Measurements from ENCODE around the gene CYREN.
A peak's percentile ranks its signal among the peaks of the same experiment; 100 is the strongest.

CYREN gene, protein sequence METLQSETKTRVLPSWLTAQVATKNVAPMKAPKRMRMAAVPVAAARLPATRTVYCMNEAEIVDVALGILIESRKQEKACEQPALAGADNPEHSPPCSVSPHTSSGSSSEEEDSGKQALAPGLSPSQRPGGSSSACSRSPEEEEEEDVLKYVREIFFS

DNA sequence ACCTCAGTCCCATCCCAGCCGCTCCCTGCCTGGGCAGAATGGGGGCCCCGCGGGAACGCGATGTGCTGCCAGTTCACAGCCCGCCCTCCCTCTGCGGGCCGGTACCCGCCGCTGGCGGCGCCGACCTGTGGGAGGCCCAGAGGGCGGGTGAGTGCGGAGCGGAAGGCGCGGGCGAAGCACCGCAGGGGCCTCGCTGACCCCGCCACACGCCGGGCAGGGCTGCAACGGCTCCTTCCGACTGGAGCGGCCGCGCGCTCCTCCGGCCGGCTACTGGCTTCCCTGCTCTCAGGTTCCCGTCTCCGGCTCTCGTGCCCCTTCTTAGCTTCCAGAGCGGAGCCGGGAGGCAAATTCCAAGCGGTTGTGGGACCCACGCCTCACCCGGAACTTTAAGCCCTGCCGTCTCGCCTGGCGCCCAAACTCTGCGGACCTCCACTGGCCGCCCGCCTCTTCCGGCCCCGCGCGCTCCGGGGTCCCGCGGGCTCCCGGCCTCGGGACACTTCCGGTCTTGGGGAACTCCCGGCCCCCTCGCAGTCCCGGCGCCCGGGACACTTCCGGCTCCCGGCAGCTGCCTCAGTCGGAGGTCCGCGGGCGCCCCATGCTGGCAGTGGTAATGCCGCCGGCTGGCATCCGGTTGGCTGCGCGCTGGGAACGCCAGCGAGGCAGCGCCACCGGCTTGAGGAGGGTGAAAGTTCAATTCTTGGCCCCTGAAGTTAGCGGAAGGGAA is at the start of gene CYREN:
TSS of gene CYREN (minus strand) at position 434 of the 724 bp plus-strand sequence. CDS start 1,785 bp downstream, outside the sequence.
- Histone ChIP-seq H3K4me3 (peak within 1 kb of the TSS; percentile 56 to 82 (median 60)), H3K27ac (peak within 1 kb of the TSS; percentile 85 to 99 (median 97))

DNA sequence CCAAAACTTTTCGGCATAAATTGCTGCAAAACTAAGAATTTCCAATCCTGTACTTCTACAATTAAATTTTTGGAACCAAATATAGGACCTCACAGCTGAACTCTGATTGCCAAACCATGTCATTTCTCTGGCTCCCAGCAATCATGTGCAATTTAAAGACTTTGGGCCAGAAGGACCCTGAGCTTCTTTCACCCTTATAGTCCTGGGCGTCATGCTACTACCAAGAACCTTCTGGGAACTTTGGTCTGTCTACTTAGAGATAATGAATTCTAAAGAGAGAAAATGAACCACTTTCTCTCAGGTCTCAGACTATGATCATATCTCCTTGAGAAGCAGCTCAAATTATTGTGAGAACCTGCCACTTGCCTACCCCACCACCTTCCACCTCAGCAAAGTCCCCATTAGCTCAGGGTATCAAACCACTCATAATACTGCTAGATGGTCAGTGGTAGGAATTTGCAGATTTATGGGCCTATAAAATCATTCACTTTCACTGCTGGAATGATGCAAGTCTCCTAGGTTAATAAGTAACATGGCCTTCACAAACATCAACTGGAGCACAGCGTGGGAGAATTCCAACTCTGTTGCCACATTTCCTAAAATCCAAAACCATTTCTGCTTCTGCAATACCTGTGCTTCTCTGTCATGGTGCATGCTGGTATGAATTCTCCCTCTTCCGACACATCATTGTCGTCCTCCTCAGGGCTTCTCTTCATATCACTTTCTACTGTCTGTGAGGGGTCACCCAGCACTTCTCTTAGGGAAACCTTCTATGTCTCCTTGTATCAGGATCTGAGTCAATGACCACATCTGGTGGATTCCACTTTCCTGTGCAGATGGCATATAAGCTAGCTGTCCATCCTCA is 47.4 kb upstream of the CYREN start:
- Histone ChIP-seq H3K4me3 (no peak overlapping the region), H3K27ac (no peak overlapping the region)

DNA sequence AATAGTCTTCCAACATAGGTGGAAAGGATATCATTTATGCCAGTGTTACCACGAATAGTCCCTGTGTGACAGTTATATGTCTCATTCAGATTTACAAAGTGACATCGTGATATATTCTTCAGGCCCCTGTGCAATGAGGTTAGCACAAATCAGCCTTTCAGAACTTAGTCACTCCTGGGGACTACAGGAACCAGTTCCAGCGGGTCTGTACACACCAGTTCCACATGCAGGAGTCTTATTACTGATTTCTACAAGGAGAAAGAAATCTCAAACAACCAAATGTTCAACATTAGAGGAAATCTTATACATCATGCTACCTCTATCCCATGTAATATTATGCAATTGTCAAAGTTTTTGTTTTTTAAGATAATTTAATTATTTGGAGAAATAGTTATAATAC is 45.2 kb upstream of the CYREN start:
- Histone ChIP-seq H3K27ac (no peak overlapping the region), H3K4me3 (no peak overlapping the region)

DNA sequence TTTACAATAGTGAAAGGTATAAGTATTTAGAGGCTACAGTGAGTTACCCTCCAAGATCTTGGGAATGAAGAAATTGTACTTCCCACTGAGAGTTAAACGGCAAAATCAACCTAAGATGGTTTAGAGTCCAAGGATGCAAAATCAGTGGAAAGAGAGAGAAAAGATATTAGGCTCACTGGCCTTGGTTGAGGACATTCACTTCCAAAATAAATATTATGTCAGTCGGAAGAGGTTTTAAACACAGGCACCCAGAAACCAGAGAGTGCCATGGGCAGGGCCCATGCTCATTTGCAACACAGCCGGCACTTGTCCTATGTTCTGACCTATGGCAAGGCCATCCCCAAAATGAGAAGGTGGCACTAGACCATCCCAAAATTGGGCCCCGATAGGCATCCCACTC is 44.7 kb upstream of the CYREN start:
- H3K4me3 ChIP-seq: no peak overlapping the region
- H3K27ac ChIP-seq: no peak overlapping the region

DNA sequence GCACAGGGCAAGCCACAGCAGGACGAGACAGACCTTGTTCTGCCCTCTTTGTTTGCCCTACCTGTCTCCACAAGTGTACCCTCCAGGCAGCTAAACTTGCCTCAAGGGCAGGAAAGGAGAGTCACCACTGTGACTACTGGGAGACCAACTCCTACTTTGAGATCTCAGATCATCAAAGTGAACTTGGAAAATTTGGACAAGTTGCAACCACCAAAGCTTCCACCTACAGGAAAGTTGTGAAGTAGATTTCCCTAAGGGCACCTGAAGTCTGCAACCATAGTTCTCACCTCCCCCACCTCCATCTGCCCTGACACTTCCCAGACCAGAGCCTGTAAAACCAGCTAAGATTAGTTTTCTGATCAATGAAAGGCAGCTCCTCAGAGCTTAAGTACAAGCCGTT is 43.3 kb upstream of the CYREN start:
- no peak overlapping the region for H3K4me3 ChIP-seq
- H3K27ac ChIP-seq: no peak overlapping the region

DNA sequence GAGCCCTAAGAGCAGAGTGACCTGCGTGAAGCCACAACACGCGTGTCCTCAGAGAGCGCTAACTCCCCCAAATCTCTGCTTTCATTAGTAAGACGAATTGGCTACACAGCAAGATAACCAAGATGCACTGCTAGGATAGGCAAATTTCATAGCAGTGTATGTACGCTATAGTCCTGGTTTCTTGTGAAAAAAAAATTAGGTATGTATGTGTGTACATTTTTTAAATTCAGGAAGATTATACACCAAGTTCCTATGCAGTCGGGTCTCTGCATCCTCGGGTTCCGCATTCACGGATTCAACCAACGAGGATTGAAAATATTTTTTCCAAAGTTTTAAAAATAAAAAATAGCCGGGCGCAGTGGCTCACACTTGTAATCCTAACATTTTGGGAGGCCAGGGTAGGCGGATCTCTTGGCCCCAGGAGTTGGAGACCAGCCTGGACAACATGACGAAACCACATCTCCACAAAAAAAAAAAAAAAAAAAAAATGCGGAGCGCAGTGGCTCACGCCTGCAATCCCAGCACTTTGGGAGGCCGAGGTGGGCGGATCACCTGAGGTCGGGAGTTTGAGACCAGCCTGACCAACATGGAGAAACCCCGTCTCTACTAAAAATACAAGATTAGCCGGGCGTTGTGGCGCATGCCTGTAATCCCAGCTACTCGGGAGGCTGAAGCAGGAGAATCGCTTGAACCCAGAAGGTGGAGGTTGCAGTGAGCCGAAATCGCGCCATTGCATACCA is 41.6 kb upstream of the CYREN start:
- H3K27ac ChIP-seq: peak overlapping the region in 20 of 21 experiments; percentile 15 to 96 (median 82)
- H3K4me3 ChIP-seq: peak overlapping the region; percentile 58 to 95 (median 84)

DNA sequence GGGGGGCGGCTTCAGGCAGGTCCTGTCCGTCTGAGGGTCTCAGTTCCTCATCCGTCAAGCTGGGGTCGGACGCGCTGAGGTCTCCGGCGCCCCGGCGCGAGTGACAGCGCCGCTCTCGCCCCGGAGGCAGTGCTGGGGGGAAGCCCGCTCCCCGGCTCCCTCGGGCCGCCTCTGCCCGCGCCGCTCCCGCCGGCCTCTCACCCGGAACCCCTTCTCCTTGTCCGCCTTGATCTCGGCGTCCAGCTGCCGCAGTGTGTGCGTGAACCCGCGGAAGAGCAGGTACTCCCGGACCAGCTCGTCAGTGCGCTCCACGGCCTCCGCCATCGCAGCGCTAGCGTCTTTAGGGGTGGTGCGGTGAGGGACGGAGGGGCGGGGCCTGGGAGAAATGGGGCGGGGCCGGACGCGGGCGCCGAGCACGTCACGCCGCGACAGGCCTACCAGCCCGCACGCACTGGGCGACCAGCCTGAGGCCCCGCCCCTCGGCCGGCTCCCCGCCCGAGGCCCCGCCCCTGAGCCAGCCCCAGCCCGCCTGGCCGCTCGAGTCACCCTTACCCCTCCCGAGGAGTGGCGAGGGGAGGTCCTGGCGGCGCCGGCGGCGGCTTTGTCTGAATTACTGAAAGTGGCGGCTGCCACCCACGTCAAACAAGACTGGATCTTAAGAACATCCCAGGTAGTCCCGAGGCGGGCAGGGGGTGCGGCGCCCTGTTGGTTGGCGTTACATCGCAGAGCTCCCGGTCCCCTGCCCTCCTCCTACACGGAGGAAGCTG is 40.9 kb upstream of the CYREN start, which contains the start of gene WDR91:
TSS of gene WDR91 (minus strand) at position 348 of the 767 bp plus-strand sequence. CDS start at position 324, 24 bp downstream.
- H3K27ac ChIP-seq: peak within 1 kb of the TSS; percentile 72 to 97 (median 90)

DNA sequence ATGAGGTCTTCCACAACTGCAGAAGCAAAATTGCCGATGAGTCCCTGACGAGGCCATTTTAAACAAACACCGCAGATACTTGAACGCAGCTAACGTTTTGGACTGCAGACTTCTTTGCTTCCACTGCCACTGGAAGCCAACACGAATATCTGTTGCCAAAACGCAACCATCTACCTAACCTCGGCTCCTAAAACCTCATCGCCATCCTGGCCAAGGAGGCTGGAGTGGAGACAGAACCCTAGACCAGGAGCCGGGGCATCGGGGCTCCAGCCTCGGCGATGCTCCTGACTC is 40.3 kb upstream of the CYREN start:
- Histone ChIP-seq H3K27ac (peak overlapping the region; percentile 72 to 97 (median 90)), H3K4me3 (peak overlapping the region; percentile 58 to 95 (median 84))

More for the DNA sequence above, 40.9 kb upstream of the CYREN start, which contains the start of gene WDR91:
- H3K4me3 ChIP-seq: peak within 1 kb of the TSS; percentile 58 to 95 (median 84)

DNA sequence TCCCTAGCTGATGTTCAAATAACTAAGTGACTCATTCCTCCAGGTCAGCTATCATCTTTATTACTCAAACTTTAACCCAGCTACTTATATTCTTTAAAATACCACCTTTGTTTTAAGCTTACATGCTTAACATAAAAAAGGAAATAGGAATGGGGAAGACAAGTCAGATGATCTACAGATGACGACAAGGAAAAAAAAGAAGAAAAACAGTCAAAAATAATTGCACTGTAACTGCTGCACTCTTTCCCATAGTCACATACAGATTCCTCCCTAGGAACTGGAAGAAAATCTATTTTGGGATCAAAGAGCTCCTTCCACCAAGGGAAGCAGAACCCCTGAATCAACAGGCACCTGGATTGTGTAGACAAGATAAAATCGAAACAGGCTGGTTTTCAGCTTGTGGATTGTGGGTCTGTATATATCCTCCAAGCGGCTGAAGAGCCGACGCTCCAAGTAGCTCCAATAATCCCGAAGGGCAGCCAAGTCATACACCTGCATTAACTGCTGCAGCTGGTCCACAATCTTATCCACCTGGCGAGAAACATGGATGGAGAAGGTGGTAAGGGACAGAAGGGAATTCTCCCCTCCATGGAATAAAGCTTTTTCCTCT is 38.8 kb upstream of the CYREN start:
- peak overlapping the region in 1 of 7 experiments; percentile 84 for H3K4me3 ChIP-seq

DNA sequence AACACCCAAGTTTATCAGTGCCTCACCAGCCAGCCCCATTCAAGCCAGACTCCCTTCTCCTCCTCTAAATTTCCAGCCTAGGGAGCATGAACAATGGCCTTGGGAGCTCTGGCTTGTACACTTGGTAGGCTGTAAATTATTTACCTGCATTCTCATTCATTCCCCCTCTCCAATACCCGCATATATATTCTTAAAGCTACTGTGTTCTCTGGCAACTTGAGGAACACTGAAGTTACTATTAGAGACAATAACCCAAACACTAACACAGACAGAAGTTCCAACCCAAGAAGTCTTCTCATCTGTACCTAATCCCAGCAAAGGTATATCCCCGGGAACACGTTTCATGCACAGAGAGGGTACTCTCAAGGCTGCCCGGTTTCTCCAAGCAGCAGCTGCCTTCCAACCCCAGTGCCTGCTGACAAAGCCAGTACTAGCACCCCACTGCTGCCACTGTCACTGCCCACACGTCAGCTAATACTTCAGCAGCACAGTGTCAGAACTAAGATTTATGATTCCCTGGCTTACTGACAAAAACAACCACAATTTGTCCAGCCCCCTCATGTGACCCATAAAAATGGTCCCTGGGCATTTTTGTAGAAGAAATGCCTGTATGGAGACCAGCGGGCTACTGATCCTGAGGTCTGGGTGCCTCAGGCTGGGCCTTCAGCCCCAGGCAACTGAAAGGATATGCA is 37.7 kb upstream of the CYREN start:
- Histone ChIP-seq H3K4me3 (no peak overlapping the region), H3K27ac (peak overlapping the region in 5 of 21 experiments; percentile 34 to 82 (median 43))

More for the DNA sequence above, 38.8 kb upstream of the CYREN start:
- peak overlapping the region in 6 of 21 experiments; percentile 1 to 82 (median 32) for H3K27ac ChIP-seq

DNA sequence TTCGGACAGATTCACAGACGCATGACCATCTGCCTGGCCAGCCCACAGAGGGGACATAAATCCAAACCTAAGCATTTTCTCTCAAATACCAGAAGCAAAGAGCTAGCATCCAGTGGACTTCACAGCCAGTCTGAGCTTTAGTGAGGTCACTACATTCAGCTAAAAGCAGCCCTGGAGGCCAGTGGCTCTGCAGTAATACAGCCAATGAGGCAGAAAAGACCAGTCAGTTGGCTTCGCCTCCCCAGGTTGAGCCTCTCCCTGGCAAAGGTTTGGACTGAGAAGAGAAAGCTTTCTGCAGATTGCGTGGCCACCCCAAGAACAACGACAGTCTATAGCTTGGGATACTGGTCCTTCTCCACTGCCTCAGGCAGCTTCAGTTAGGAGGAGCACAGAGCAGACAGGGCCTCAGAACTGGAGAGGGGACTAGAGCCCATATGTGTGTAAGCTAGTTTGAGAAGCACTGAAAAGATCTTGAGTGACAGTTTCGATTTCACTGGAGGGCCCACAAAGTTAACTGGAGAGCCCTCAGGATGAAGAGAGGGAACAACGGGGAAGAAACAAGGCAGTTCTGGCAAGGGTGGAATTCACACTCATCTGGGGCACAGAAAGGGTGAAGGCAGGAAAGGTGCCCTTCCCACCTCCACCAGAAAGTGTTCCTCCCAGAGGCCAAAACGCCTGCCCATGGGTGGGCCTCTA is 37.0 kb upstream of the CYREN start:
- H3K27ac ChIP-seq: peak overlapping the region in 4 of 21 experiments; percentile 15 to 72 (median 27)
- H3K4me3 ChIP-seq: no peak overlapping the region

DNA sequence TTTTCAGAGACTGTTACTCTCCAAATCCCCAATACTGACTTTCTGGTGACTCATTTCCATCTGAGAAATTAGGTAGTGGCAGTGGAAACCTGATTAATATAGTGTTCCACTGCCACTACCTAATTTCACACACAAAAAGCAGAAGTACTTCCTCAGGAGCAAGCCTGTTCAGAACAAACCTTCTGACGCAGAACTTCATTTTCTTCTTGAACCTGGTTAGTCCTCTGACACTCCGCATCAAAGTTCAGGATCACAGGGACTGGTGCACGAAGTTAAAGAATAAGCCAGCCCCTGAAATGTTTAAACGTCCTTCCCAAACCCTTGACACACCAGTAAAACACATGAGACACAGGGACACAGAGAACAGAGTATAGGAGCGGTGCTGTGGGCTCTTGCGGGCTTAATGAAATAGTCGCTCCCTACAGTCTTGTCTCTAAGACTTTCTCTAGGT is 36.5 kb upstream of the CYREN start:
- Histone ChIP-seq H3K27ac (peak overlapping the region in 2 of 21 experiments; percentile 15 to 72), H3K4me3 (no peak overlapping the region)

DNA sequence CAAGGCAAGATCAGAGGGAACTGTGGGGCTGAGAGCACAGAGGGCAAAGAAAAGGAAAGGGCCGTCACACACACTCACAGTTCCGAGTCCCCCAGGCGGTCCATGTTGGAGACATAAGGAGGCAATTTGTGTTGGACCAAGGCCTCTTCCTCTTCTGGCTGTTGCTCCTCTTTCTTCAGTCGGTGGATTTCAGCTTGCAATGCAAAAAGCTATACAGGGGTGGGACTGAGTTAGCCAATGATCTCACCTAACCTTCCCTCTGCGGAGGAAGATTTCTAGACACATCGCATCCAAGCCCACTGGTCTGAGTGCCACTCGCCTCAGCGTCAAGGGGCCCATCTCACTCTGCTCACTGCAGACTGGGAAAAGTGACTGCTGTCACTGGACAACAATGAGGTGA is 35.3 kb upstream of the CYREN start:
- Histone ChIP-seq H3K4me3 (no peak overlapping the region), H3K27ac (no peak overlapping the region)

DNA sequence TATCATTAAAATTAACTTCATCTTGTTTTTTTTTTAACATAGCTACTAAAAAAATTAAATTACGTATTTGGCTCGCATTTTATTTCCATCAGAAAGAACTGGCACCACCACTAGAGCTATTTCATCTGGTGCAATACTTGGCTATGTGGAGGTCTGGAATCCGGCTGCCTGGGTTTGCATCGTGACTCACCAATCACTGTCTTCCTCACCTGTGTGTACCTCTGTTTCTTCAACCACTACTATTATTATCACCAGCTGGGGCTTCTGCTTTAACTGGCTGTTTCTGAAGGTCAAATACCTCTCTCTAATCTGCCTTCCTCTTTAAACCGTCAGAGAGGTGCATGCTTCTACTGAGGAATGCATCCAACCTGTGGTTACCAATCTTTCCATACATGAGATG is 34.4 kb upstream of the CYREN start:
- no peak overlapping the region for H3K4me3 ChIP-seq
- peak overlapping the region in 2 of 21 experiments; percentile 0 to 2 for H3K27ac ChIP-seq

DNA sequence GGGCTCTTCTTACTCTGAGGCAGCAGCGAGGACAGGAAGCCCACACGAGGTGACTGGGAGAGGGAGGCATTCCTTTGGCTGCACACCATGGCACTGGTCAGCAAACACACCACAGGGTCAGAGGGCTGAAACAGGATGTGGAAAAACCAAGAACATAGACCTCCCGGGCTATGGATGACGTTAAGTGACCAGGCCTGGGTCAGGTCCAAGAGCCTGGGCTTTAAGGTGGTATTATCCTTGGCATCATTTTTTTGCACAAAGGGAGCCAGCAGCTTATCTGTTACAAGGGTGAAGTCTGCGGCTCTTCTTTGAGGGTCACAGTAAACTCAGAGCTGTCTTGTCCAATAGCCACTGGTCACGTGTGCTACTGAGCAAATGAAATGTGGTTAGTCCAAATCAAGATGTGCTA is 33.8 kb upstream of the CYREN start:
- Histone ChIP-seq H3K4me3 (no peak overlapping the region), H3K27ac (peak overlapping the region in 1 of 21 experiments; percentile 16)

DNA sequence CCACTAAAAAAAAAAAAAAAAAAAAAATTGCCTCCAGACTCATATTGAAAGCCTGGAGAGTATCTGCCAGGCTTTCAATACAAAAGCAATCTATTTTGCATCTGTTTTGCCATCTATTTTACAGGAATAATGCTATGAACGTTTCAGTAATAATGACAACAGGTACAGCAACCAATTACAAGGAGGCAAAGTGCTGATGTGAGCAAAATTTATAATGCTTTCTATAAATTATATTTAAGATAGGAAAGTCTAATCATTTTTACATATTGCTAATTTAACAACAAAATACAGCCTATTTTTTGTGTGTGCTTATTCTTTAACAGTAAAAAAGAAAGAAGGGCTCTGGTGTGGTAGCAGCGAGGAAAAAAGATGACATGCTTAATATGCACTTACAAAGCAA is 30.8 kb upstream of the CYREN start:
- no peak overlapping the region for H3K4me3 ChIP-seq

DNA sequence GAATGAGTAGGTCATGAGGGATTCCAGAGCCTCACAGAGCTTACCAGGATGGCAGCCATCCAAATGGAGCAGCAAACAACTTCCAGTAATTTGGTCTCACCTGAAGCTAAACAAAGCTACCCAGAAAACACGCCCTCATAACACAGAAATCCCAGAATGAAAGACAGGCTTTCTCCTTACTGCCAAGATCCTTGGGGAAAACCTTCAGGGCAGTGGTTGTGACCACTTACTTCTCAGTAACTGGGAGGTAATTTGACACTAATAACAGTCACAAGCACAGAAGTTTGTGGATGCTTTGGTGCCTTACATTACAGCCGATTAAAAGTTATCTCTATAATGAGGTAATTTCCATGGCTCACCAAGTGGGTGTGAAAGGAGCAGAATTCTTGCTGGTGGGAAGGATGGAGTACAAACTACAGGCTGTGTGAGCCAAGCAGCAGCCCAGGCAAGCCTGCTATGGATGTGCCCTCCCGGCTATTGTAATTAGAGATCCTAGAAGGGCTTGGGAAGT is 30.4 kb upstream of the CYREN start:
- H3K4me3 ChIP-seq: no peak overlapping the region
- H3K27ac ChIP-seq: no peak overlapping the region

More for the DNA sequence above, 30.8 kb upstream of the CYREN start:
- no peak overlapping the region for H3K27ac ChIP-seq

Measured in skin epidermis (tissue), 12 donors.